Mucosa of stomach (tissue), 1 donor: ENCODE measurements around the gene ANTXR2.

Experiments
- H3K27me3 ChIP-seq: one replicate; pipeline ENCODE4 v1.7.0; 2013; ENCODE audit warnings: mild to moderate bottlenecking, low read length; ENCODE audit not compliant: control insufficient read depth, insufficient read depth
- H3K36me3 ChIP-seq: one replicate; pipeline ENCODE4 v1.7.0; 2013; ENCODE audit warnings: low read length; ENCODE audit not compliant: control insufficient read depth, insufficient read depth
- H3K4me1 ChIP-seq: one replicate; pipeline ENCODE4 v1.7.0; 2013; ENCODE audit warnings: mild to moderate bottlenecking, low read length; ENCODE audit not compliant: control insufficient read depth, insufficient read depth
- H3K4me3 ChIP-seq: one replicate; pipeline ENCODE4 v1.7.0; 2013; ENCODE audit warnings: low read length
- H3K9ac ChIP-seq: one replicate; pipeline ENCODE4 v1.7.0; 2013; ENCODE audit warnings: mild to moderate bottlenecking, low read length, moderate library complexity
- H3K9me3 ChIP-seq: one replicate; pipeline ENCODE4 v1.7.0; 2013; ENCODE audit warnings: mild to moderate bottlenecking, low read length, moderate library complexity; ENCODE audit not compliant: control insufficient read depth
- donor health status: Pancreatic carcinoma.

ANTXR2 gene

GRCh38 chr4:80029364-80029763, 43.7 kb downstream of the ANTXR2 start:
- H3K4me1 ChIP-seq, result no peaks in the 10 kb centered on the region
- H3K9me3 ChIP-seq, result no peaks in the 10 kb centered on the region
- H3K36me3 ChIP-seq, result no peaks in the 10 kb centered on the region
- no peak overlapping the region for H3K4me3 ChIP-seq
- H3K27me3 ChIP-seq, result no peaks in the 10 kb centered on the region
- H3K9ac ChIP-seq, result no peak overlapping the region

GRCh38 chr4:80027611-80028010, 45.4 kb downstream of the ANTXR2 start:
- Histone ChIP-seq H3K9me3 (no peaks in the 10 kb centered on the region), H3K27me3 (no peaks in the 10 kb centered on the region), H3K36me3 (no peaks in the 10 kb centered on the region), H3K9ac (no peak overlapping the region), H3K4me3 (no peak overlapping the region), H3K4me1 (no peaks in the 10 kb centered on the region)

- H3K27me3 ChIP-seq, result no peaks in the 10 kb centered on the region
- no peak overlapping the region for H3K9ac ChIP-seq
- H3K36me3 ChIP-seq, result no peaks in the 10 kb centered on the region
- no peak overlapping the region for H3K4me3 ChIP-seq
- H3K4me1 ChIP-seq, result no peaks in the 10 kb centered on the region
- no peaks in the 10 kb centered on the region for H3K9me3 ChIP-seq
Observed at GRCh38 chr4:80026100-80026499, 46.9 kb downstream of the ANTXR2 start.

- H3K4me3 ChIP-seq, result no peak overlapping the region
- H3K36me3 ChIP-seq, result no peaks in the 10 kb centered on the region
- H3K4me1 ChIP-seq, result no peaks in the 10 kb centered on the region
- no peaks in the 10 kb centered on the region for H3K27me3 ChIP-seq
- H3K9me3 ChIP-seq, result no peaks in the 10 kb centered on the region
- H3K9ac ChIP-seq, result no peak overlapping the region
Observed at GRCh38 chr4:80024335-80024734, 48.7 kb downstream of the ANTXR2 start.

- no peak overlapping the region for H3K9ac ChIP-seq
- no peaks in the 10 kb centered on the region for H3K27me3 ChIP-seq
- H3K4me1 ChIP-seq, result no peaks in the 10 kb centered on the region
- no peak overlapping the region for H3K4me3 ChIP-seq
- no peaks in the 10 kb centered on the region for H3K9me3 ChIP-seq
- no peaks in the 10 kb centered on the region for H3K36me3 ChIP-seq
Observed at GRCh38 chr4:80022282-80022681, 50.7 kb downstream of the ANTXR2 start.

GRCh38 chr4:80017125-80017854, 55.7 kb downstream of the ANTXR2 start:
- H3K4me1 ChIP-seq, result no peaks in the 10 kb centered on the region
- no peaks in the 10 kb centered on the region for H3K9me3 ChIP-seq
- H3K27me3 ChIP-seq, result no peaks in the 10 kb centered on the region
- no peak overlapping the region for H3K9ac ChIP-seq
- no peak overlapping the region for H3K4me3 ChIP-seq
- no peaks in the 10 kb centered on the region for H3K36me3 ChIP-seq

GRCh38 chr4:80016506-80016905, 56.5 kb downstream of the ANTXR2 start:
- no peak overlapping the region for H3K9ac ChIP-seq
- no peaks in the 10 kb centered on the region for H3K9me3 ChIP-seq
- no peak overlapping the region for H3K4me3 ChIP-seq
- H3K27me3 ChIP-seq, result no peaks in the 10 kb centered on the region
- H3K36me3 ChIP-seq, result no peaks in the 10 kb centered on the region
- H3K4me1 ChIP-seq, result no peaks in the 10 kb centered on the region

- H3K9ac ChIP-seq, result no peak overlapping the region
- no peaks in the 10 kb centered on the region for H3K4me1 ChIP-seq
- H3K4me3 ChIP-seq, result no peak overlapping the region
- no peaks in the 10 kb centered on the region for H3K27me3 ChIP-seq
- no peaks in the 10 kb centered on the region for H3K9me3 ChIP-seq
- no peaks in the 10 kb centered on the region for H3K36me3 ChIP-seq
Observed at GRCh38 chr4:80015407-80016189, 57.4 kb downstream of the ANTXR2 start.

- H3K27me3 ChIP-seq, result no peaks in the 10 kb centered on the region
- no peaks in the 10 kb centered on the region for H3K4me1 ChIP-seq
- no peak overlapping the region for H3K4me3 ChIP-seq
- H3K9ac ChIP-seq, result no peak overlapping the region
- no peaks in the 10 kb centered on the region for H3K9me3 ChIP-seq
- H3K36me3 ChIP-seq, result no peaks in the 10 kb centered on the region
Observed at GRCh38 chr4:80014531-80014930, 58.5 kb downstream of the ANTXR2 start.

GRCh38 chr4:80012291-80012690, 60.7 kb downstream of the ANTXR2 start:
- H3K4me3 ChIP-seq, result no peak overlapping the region
- no peaks in the 10 kb centered on the region for H3K27me3 ChIP-seq
- no peaks in the 10 kb centered on the region for H3K36me3 ChIP-seq
- H3K9ac ChIP-seq, result no peak overlapping the region
- H3K4me1 ChIP-seq, result no peaks in the 10 kb centered on the region
- no peaks in the 10 kb centered on the region for H3K9me3 ChIP-seq

GRCh38 chr4:80011636-80012236, 61.3 kb downstream of the ANTXR2 start:
- H3K4me1 ChIP-seq, result no peaks in the 10 kb centered on the region
- no peaks in the 10 kb centered on the region for H3K36me3 ChIP-seq
- H3K9me3 ChIP-seq, result no peaks in the 10 kb centered on the region
- no peaks in the 10 kb centered on the region for H3K27me3 ChIP-seq
- no peak overlapping the region for H3K9ac ChIP-seq
- H3K4me3 ChIP-seq, result no peak overlapping the region

GRCh38 chr4:80010316-80010715, 62.7 kb downstream of the ANTXR2 start:
- H3K9ac ChIP-seq, result no peak overlapping the region
- H3K27me3 ChIP-seq, result no peaks in the 10 kb centered on the region
- H3K4me1 ChIP-seq, result no peaks in the 10 kb centered on the region
- no peaks in the 10 kb centered on the region for H3K9me3 ChIP-seq
- no peaks in the 10 kb centered on the region for H3K36me3 ChIP-seq
- H3K4me3 ChIP-seq, result no peak overlapping the region
